CD4-positive, alpha-beta T cell treated with Interleukin-1 beta for 1 hour (primary cell): ENCODE data around the gene CAMKK1.
A peak's percentile ranks its signal among the peaks of the same experiment; 100 is the strongest.
"Not testable (repeated sequence)": the region's sequence is repeated elsewhere in the genome, so short reads cannot be mapped to it uniquely, and the experiment has no call there.

Source experiments
- DNase-seq, 2 donors: peaks; one replicate each; pipeline ENCODE4 v3.0.0-alpha.2; 2020 to 2022

Gene CAMKK1

GRCh38 chr17:3844556-3844955 is 48.3 kb downstream of the CAMKK1 start:
- DNase-seq = not testable (repeated sequence)

GRCh38 chr17:3843935-3844516 is 48.8 kb downstream of the CAMKK1 start:
- peak; percentile 55 to 61 for DNase-seq

GRCh38 chr17:3838206-3838605 is 54.6 kb downstream of the CAMKK1 start:
- no peak for DNase-seq

DNA sequence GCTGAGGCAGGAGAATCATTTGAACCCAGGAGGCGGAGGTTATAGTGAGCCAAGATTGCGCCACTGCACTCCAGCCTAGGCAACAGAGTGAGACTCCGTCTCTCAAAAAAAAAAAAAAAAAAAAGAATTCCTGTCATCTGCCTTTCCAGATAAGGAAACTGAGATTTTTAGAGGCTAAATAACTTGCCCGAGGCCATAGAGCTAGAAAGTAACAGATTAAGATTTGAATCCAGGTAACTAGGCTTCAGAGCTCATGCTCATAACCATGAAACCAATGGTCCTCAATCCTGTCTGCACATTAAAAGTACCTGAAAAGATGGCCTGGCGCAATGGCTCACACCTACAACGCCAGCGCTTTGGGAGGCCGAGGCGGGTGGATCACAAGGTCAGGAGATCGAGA is 56.3 kb downstream of the CAMKK1 start:
- no peak for DNase-seq

DNA sequence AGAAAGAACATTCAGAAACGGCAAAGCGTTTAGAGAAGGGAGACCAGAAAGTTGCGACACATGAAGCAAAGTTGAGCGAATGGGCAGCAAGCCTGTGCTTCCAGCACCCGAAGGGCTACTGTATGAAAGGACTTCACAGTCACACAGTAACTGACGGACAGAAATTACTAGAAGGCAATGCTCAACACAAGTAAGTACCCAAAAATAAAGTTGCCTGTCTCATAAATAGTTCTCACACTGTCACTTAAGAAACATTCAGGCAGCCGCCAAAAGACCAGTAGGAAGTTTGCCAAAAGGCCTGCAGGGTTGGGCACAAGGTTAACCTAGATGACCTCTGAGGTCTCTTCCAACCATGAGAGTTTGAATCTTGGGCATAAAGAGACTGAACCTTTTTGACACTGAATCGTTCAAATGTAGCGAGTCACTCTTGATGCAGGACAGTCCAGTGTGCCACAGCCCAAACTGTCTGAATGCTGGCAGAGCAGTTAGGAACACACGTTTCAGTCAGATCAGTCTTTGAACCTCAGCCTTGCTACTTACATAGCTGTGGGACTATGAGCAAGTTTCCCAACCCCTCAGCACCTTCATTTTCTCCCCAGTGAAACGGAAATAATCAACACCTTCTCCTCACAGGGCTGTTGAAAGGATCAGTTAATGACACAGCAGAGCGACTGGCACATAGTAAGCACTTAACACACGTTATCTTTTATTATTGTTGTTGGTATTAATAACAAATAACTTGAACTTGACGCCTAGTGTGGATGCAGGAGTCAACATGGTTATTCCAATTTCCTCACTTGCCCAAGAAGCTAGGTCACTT is 57.2 kb downstream of the CAMKK1 start:
- no peak for DNase-seq

- no peak for DNase-seq
Observed at GRCh38 chr17:3834811-3835210, 58.0 kb downstream of the CAMKK1 start.

GRCh38 chr17:3828852-3829232 is 64.0 kb downstream of the CAMKK1 start:
- no peak for DNase-seq

DNA sequence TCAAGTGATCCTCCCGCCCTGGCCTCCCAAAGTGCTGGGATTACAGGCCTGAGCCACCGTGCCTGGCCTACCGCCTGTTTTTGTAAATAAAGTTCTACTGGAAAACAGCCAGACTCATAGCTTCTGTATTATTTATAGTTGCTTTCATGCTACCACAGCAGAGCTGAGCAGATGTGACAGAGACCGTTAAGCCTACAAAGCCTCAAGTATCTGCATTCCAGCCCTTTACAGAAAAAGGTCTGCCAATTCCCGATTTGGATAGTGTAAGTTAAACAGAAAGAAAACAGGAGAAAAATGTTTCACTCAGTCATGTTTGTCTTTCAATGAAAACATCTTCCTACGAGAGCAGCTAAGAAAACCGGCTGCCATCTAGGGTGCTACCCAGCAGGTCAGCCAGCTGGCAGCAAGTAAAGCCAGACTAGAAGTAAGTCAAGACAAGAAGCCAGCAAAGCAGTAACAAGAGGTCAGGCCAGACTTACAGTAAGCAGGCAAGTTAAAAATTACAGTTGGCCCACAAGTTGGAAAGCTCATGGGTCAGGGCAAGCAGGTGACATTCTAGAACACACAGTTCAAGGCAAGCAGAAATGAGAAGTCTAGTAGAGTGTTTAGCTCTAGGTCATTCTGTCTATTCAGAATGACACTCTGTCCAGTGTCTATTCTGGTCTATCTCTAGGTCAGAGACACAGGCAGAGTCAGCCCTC is 64.6 kb downstream of the CAMKK1 start:
- DNase-seq = no peak

- DNase-seq = peak; percentile 61 to 79
Observed at GRCh38 chr17:3827124-3827773, 65.6 kb downstream of the CAMKK1 start.

- no peak for DNase-seq
Observed at GRCh38 chr17:3826191-3826590, 66.7 kb downstream of the CAMKK1 start.

- DNase-seq = no peak
Observed at GRCh38 chr17:3821101-3821500, 71.8 kb downstream of the CAMKK1 start.

- no peak for DNase-seq
Observed at GRCh38 chr17:3818786-3819185, 74.1 kb downstream of the CAMKK1 start.

GRCh38 chr17:3817851-3818605 is 74.8 kb downstream of the CAMKK1 start:
- DNase-seq = no peak

DNA sequence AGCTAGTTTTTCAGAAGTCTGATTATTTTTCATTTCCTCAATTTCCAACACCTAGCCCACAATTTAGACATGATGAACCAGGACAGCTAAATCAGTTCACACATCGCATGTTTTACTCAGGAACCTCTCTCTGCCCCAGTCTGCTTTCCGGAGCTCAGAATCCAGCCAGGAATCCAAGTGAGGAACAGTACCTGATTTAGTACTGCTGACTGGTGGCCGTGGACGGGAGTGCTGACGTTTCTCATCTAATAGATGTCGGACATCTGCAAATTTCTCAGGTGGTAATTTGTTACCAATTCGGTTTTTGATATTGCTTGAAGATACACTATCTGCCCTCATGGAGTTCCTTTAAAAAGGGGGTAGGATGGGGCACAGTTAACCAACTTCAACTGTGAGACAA is 76.9 kb downstream of the CAMKK1 start:
- no peak for DNase-seq

DNA sequence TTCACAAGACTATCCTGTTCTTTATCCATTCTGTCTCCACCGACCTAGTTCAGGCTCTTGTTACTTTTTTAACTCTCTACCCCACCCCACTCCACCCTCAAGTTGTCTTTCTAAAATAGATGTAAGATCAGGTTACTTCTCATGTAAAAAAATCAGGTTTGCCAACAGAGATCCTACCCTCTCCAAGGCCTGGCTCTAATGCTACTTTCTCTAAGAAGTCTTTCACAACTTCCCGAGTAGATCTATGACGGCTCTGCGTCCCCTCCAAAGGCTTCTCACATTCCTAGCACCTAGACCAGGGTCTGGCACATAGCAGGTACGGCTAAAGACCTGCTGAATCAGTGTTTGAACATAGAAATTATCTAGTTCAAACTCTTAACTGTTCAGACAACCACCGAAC is 77.7 kb downstream of the CAMKK1 start:
- no peak for DNase-seq

DNA sequence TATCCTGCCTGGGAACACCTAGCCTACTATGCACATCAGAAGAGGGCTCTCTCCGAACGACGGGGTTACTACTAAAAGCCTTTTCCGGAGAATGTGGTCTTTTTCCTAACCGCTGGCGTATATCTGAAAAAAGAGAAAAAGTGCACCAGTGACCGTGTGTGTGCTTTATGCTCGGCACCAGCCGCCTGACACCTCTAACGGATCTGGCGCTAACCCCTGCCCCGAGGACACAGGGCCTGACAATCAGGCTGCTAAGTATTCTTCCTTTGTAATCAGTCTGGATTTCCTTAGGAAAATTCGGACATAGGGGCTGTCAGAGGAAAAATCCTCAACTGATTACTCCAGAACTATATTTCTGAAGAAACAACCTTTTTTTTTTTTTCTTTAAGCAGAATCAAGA is 78.5 kb downstream of the CAMKK1 start:
- DNase-seq = no peak

DNA sequence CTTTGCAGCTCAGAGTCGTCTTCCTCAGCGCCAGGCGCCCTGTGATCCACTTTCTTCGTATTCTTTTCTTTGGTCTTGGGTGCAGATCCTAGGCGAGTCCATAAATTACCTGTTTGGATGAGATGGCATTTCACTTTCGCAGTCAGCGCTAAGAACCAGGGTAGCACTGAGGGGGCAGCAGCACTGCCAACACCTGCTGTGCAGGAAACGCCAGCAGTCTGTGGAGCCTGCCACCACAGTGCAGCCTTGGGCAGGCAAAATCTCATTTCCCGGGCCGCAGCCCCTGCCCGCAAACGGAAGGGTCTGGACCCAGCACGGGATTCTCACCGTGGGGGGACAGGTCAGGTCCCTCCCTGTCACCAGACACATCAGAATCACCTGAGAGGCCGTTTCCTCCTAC is 79.7 kb downstream of the CAMKK1 start:
- no peak for DNase-seq

DNA sequence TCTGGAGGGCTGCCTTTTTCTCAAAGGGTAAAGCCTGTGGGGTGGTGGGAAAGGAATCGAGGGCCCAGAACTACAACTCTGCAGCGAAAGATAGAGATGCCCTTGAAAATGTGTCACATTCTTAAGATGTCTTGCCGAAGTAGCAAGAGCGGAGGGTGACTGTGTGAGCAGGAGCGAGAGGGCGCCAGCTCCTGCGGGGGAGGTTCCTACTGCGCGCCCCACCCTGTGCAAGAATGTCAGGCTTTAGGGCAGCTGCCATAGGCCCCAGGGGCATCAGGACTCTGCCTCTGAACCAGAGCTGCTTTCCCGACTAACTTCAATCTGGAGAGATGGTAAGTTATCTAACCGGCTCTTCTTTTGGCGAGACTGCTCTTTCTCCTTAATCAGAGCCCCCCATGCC is 80.1 kb downstream of the CAMKK1 start:
- DNase-seq = no peak

DNA sequence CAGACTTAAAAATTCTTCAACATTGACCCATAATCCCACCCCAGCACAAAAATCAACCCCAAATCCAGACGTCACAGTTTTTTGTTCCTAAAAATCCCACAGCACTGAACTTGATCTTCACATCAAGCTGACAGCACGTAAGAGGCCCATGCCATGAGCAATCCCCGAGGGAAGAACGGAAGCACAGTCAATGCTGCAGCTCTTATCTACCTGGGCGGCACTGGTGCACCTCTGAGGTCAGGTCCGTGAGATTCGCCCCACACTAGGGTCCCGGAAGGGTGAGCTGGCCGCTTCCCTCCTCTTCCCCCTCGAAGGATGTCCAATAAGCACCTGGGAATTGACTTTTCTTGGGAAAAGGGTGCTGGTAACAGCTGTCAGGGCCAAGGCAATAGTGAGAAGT is 80.6 kb downstream of the CAMKK1 start:
- no peak for DNase-seq
